Right lobe of liver (tissue), 6 donors: Measurements from ENCODE around the gene TXLNG. TPM values are rescaled to one million over a fixed set of nuclear protein-coding genes. Genes with fewer than 3 reads are reported as not detected.
A peak's percentile ranks its signal among the peaks of the same experiment; 100 is the strongest.

ENCODE experiments used
- ATAC-seq, 4 donors: fragments of 200-7000 bp; cut with Tn5 transposase; one replicate each; pipeline ENCODE4 v1.9.1; 2020; ENCODE audit warnings: mild to moderate bottlenecking in 4 of 4, moderate library complexity in 4 of 4
- DNase-seq, 3 donors: peaks; one replicate each; pipeline ENCODE4 v3.0.0-alpha.2; 2020
- H3K27ac ChIP-seq, 3 donors: fragments of 200-600 bp; one replicate each; pipeline ENCODE4 v1.8.0; 2022
- H3K27me3 ChIP-seq, 2 donors: fragments of 200-600 bp; one replicate each; pipeline ENCODE4 v1.8.0; 2022
- H3K36me3 ChIP-seq, 4 donors: fragments of 200-600 bp; sonication (generic) in 1 of 4; one replicate each; pipeline versions ENCODE4 v1.5.1 to v1.8.0; 2017 to 2022; ENCODE audit warnings: control low read depth in 1 of 4
- H3K4me1 ChIP-seq, 4 donors: fragments of 200-600 bp; sonication (generic) in 1 of 4; one replicate each; pipeline versions ENCODE4 v1.5.1 to v1.8.0; 2017 to 2022; ENCODE audit warnings: control low read depth in 1 of 4
- H3K4me3 ChIP-seq, 3 donors: fragments of 200-600 bp; one replicate each; pipeline ENCODE4 v1.8.0; 2022
- H3K9me3 ChIP-seq, 4 donors: fragments of 200-600 bp; sonication (generic) in 1 of 4; one replicate each; pipeline versions ENCODE4 v1.5.1 to v1.8.0; 2017 to 2022; ENCODE audit warnings: control low read depth in 1 of 4
- CTCF ChIP-seq, 4 donors: fragments of 200-600 bp in 3 of 4; fragments of 450-650 bp in 1 of 4; IDR thresholded peaks; one replicate each; pipeline versions ENCODE4 v1.5.1 to v1.8.0; 2016 to 2022; ENCODE audit warnings: antibody characterized with exemption in 4 of 4, mild to moderate bottlenecking in 2 of 4
- POLR2A ChIP-seq: fragments of 450-650 bp; IDR thresholded peaks from one replicate; pipeline ENCODE4 v1.6.1; 2017; ENCODE audit warnings: antibody characterized with exemption, mild to moderate bottlenecking
- WGBS: methylation state at CpG from one replicate; pipeline ENCODE4 v1.1.6; 2018; ENCODE audit warnings: low coverage, low lambda C conversion rate; ENCODE audit not compliant: insufficient coverage; ENCODE audit errors: missing lambda C conversion rate; 5-methylcytosine and 5-hydroxymethylcytosine counted together
- intact Hi-C, 2 donors: fragments of 100-400 bp; cut with DNase I; formaldehyde crosslinking; loops; one replicate each; pipeline versions ENCODE4 v1.11.2 to v1.14.1; 2022
- total RNA-seq, 6 experiments: library from RNA; depleted of rRNA in 2 of 6; stranded (reverse); fragments of >200 nt in 2 of 6; fragmentation: NEBNext Ultra II Directional in 3 of 6; extraction: Animal tissue kit (Norgen Biotek cat#: 25700) in 3 of 6; gene quantifications; one replicate each; pipeline versions ENCODE4 v1.1.0 to v1.2.4, GENCODE V29; 2016 to 2023
- donor health status: DM: no; HTN: yes; CAD: no.
- donor health status: DM: no; HTN: no; CAD: no.
- donor health status: DM: no; HTN: no; CAD: no.
- donor health status: DM: no; HTN: yes; CAD: no.
- donor health status: DM: no; HTN: yes; CAD: no.

TXLNG gene
- total RNA-seq, 6 experiments from 2014 or later, result 3.9 to 9.3 (median 7.3) TPM

GRCh38 chrX:16786791-16787735 lies 797 bp downstream of the TXLNG start:
- H3K4me1 ChIP-seq, result peaks cover 0 to 12% (median 0%) of the 10 kb centered on the region in 4 donors
- intact Hi-C loops, result no loop called here
- peak in 2 of 4 donors; percentile 1 to 15 for ATAC-seq
- no peaks in the 10 kb centered on the region for H3K9me3 ChIP-seq
- peak overlapping the region; percentile 69 to 81 (median 78) for H3K4me3 ChIP-seq
- no peaks in the 10 kb centered on the region for H3K27me3 ChIP-seq
- 11% methylated on average over 14 of the region's 73 CpGs for WGBS
- H3K27ac ChIP-seq, result peak overlapping the region in 2 of 3 donors; percentile 38 to 54
- TF ChIP-seq CTCF (IDR thresholded peaks at IDR 0.05) (no peak), POLR2A (no peak)
- H3K36me3 ChIP-seq, result peaks cover 0 to 2% (median 0%) of the 10 kb centered on the region in 4 donors
- DNase-seq, result peak; percentile 43 to 72 (median 46)

- Histone ChIP-seq H3K4me3 (no peak overlapping the region), H3K27me3 (no peaks in the 10 kb centered on the region), H3K4me1 (peaks cover 0 to 12% (median 0%) of the 10 kb centered on the region in 4 donors), H3K27ac (no peak overlapping the region), H3K36me3 (peaks cover 0 to 2% (median under 1%) of the 10 kb centered on the region in 4 donors), H3K9me3 (no peaks in the 10 kb centered on the region)
- intact Hi-C loops, result no loop called here
- ATAC-seq (no peak), DNase-seq (no peak)
- TF ChIP-seq POLR2A, result no peak
- TF ChIP-seq CTCF (IDR thresholded peaks at IDR 0.05), result no peak
- 68% methylated on average over 5 of the region's 5 CpGs for WGBS
Observed at GRCh38 chrX:16788477-16788876, 2.2 kb downstream of the TXLNG start.

- Histone ChIP-seq H3K27ac (no peak overlapping the region), H3K9me3 (no peaks in the 10 kb centered on the region), H3K4me1 (no peaks in the 10 kb centered on the region), H3K36me3 (peaks cover 0 to 19% (median 1%) of the 10 kb centered on the region in 4 donors), H3K4me3 (no peak overlapping the region), H3K27me3 (no peaks in the 10 kb centered on the region)
- DNase-seq (no peak), ATAC-seq (no peak)
- WGBS, result 98% methylated on average over 4 of the region's 4 CpGs
- TF ChIP-seq CTCF (IDR thresholded peaks at IDR 0.05), result no peak
- no peak for TF ChIP-seq POLR2A
- intact Hi-C loops, result no loop called here
Observed at GRCh38 chrX:16796298-16796697, 10.0 kb downstream of the TXLNG start.

GRCh38 chrX:16797358-16797757 lies 11.1 kb downstream of the TXLNG start:
- Histone ChIP-seq H3K4me1 (no peaks in the 10 kb centered on the region), H3K27ac (no peak overlapping the region), H3K9me3 (no peaks in the 10 kb centered on the region), H3K4me3 (no peak overlapping the region), H3K27me3 (no peaks in the 10 kb centered on the region), H3K36me3 (peaks cover 0 to 19% (median 0%) of the 10 kb centered on the region in 4 donors)
- intact Hi-C loops, result no loop called here
- WGBS, result 88% methylated on average over 2 of the region's 5 CpGs
- TF ChIP-seq POLR2A (no peak), CTCF (IDR thresholded peaks at IDR 0.05) (no peak)
- ATAC-seq (no peak), DNase-seq (no peak)
